HFF-Myc (cell line): ENCODE measurements around the gene STARD13.
"Not testable (repeated sequence)": the region's sequence is repeated elsewhere in the genome, so short reads cannot be mapped to it uniquely, and the experiment has no call there.

Experiments used
- DNase-seq: peaks from one replicate; pipeline ENCODE4 v3.0.0-alpha.2; 2011; ENCODE audit warnings: low read depth; ENCODE audit errors: extremely low read depth
- H3K4me3 ChIP-seq: replicated peaks from 2 replicates; pipeline ENCODE4 v1.5.1; 2011; ENCODE audit warnings: low read depth, mild to moderate bottlenecking, control low read depth, low read length
- CTCF ChIP-seq: IDR thresholded peaks from 2 replicates; pipeline ENCODE4 v1.5.1; 2012; ENCODE audit warnings: mild to moderate bottlenecking, low read depth, low read length, control low read depth; ENCODE audit errors: missing control alignments

STARD13 gene

GRCh38 chr13:33168321-33168960, 117.1 kb downstream of the STARD13 start:
- H3K4me3 ChIP-seq, result no peak overlapping the region
- no peak for TF ChIP-seq CTCF
- no peak for DNase-seq

GRCh38 chr13:33167491-33167890, 118.1 kb downstream of the STARD13 start:
- no peak overlapping the region for H3K4me3 ChIP-seq
- no peak for DNase-seq
- TF ChIP-seq CTCF, result no peak

DNA sequence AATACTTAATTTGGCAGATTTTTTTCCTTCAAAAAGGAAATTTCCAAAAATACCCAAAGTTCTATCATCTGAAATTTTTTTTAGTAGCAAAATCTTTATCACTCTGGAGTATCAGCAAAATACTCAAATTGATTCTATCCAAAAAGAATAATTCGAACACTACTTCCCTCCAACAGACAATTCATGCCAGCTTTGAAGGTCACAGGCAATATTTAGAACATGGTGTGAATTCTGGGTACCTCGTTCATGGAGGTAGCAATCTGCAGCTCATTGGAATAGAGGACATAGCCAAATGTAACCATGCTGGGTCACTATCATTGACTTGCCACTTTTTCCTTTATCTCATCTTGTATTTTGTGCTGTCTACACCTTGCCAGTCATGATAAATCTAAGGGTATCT, 119.8 kb downstream of the STARD13 start:
- no peak for DNase-seq
- no peak overlapping the region for H3K4me3 ChIP-seq
- no peak for TF ChIP-seq CTCF

- DNase-seq, result no peak
- H3K4me3 ChIP-seq, result no peak overlapping the region
- no peak for TF ChIP-seq CTCF
These were observed 121.2 kb downstream of the STARD13 start for GRCh38 chr13:33164331-33164730.

- not testable (repeated sequence) for DNase-seq, H3K4me3 ChIP-seq
These were observed 122.8 kb downstream of the STARD13 start for GRCh38 chr13:33162725-33163124.

DNA sequence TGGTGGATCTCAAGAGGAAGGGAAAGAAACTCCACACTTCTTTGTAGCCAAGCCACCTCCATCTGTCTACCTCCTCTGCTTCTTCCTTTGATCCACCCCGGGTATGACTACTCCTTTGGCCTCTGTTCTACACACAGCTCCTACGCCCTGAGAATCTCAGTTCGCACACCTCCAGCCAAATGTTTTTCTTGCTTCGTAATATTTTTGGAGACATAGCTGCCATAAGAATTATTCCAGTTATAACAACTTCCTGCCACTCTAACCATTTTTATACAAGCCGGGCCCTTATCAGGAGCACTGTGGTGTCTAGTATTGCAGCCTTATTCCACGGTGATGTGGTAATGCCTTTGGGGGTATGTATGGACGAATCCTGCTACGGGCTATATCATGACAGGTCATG, 126.7 kb downstream of the STARD13 start:
- no peak for TF ChIP-seq CTCF
- no peak overlapping the region for H3K4me3 ChIP-seq
- no peak for DNase-seq

DNA sequence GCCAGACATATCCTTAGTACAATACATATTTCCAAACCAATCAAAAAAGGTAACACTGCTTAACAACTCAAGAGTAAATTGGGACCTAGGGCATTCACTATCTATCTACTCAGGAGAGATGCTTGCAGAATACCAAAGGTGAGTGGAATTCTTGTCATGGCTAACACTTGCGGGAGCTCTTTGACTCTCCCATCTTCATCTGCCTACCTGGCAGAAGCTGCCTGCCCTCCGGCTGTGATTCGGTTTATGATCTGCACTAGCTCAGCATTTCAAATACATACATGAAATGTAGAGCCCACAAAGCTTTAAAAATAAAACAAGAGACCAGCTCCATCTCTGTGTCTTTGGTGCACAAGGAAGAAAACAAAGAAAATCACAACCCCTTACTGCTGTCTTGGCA, 127.3 kb downstream of the STARD13 start:
- no peak for DNase-seq
- no peak for TF ChIP-seq CTCF
- no peak overlapping the region for H3K4me3 ChIP-seq

- H3K4me3 ChIP-seq, result no peak overlapping the region
- DNase-seq, result no peak
- TF ChIP-seq CTCF, result no peak
These were observed 130.6 kb downstream of the STARD13 start for GRCh38 chr13:33154911-33155310.
